Activated CD4-positive, alpha-beta T cell treated with anti-CD3 and anti-CD28 coated beads, Interleukin-2, amount 50 U/mL, for 1 hour (primary cell): ENCODE data around the gene ITIH1.
"Not testable (repeated sequence)": the region's sequence is repeated elsewhere in the genome, so short reads cannot be mapped to it uniquely, and the experiment has no call there.

Experiments
- DNase-seq: peaks from one replicate; pipeline ENCODE4 v3.0.0-alpha.2; 2020

ITIH1 gene

GRCh38 chr3:52777127-52777958 lies at the start of gene ITIH1:
TSS of gene ITIH1 (plus strand) at chr3:52777599. CDS start at chr3:52777616, 17 bp downstream.
- no peak for DNase-seq

GRCh38 chr3:52728753-52729152 lies 48.6 kb upstream of the ITIH1 start:
- not testable (repeated sequence) for DNase-seq

- DNase-seq: no peak
Observed at GRCh38 chr3:52730681-52731080, 46.7 kb upstream of the ITIH1 start.

GRCh38 chr3:52731590-52731989 lies 45.8 kb upstream of the ITIH1 start:
- no peak for DNase-seq

GRCh38 chr3:52733256-52733891 lies 44.0 kb upstream of the ITIH1 start:
- DNase-seq: no peak

- DNase-seq: no peak
Observed at GRCh38 chr3:52739730-52740129, 37.7 kb upstream of the ITIH1 start.

- no peak for DNase-seq
Observed at GRCh38 chr3:52742418-52743041, 34.9 kb upstream of the ITIH1 start.

GRCh38 chr3:52743152-52743551 lies 34.2 kb upstream of the ITIH1 start:
- DNase-seq: no peak

- DNase-seq: no peak
Observed at GRCh38 chr3:52743721-52744120, 33.7 kb upstream of the ITIH1 start.

GRCh38 chr3:52752045-52752660 lies 25.2 kb upstream of the ITIH1 start:
- no peak for DNase-seq

- DNase-seq: no peak
Observed at GRCh38 chr3:52754373-52754772, 23.0 kb upstream of the ITIH1 start.

GRCh38 chr3:52756141-52756540 lies 21.3 kb upstream of the ITIH1 start:
- no peak for DNase-seq

GRCh38 chr3:52763466-52763865 lies 13.9 kb upstream of the ITIH1 start:
- DNase-seq: no peak

GRCh38 chr3:52769786-52770455 lies 7.5 kb upstream of the ITIH1 start:
- no peak for DNase-seq

- DNase-seq: peak; percentile 71
Observed at GRCh38 chr3:52770496-52771333, 6.7 kb upstream of the ITIH1 start, which contains the start of gene NEK4. TSS of gene NEK4 (minus strand) at chr3:52770940. CDS start at chr3:52770746, 194 bp downstream.

GRCh38 chr3:52771334-52771681 lies 6.1 kb upstream of the ITIH1 start:
- DNase-seq: no peak

- no peak for DNase-seq
Observed at GRCh38 chr3:52771702-52772101, 5.7 kb upstream of the ITIH1 start.

GRCh38 chr3:52773361-52774065 lies 3.9 kb upstream of the ITIH1 start:
- DNase-seq: no peak

- no peak for DNase-seq
Observed at GRCh38 chr3:52774066-52774713, 3.2 kb upstream of the ITIH1 start.
